Chondrocyte (in vitro differentiated cells): Measurements from ENCODE around the gene GPRC5D. TPM values are rescaled to one million over a fixed set of nuclear protein-coding genes. Genes with fewer than 3 reads are reported as not detected.

Source experiments
- DNase-seq: peaks from one replicate; pipeline ENCODE4 v3.0.0; 2021; ENCODE audit warnings: mixed read lengths, low spot score
- H3K27ac Mint-ChIP-seq: one replicate; pipeline ENCODE4 v1.8.0; 2021; ENCODE audit warnings: mild to moderate bottlenecking, moderate library complexity, mixed read lengths; ENCODE audit not compliant: unreplicated experiment
- H3K27me3 Mint-ChIP-seq: 2 replicates; pipeline ENCODE4 v1.8.0; 2021; ENCODE audit warnings: low read depth, mixed read lengths
- H3K36me3 Mint-ChIP-seq: 2 replicates; pipeline ENCODE4 v1.8.0; 2021; ENCODE audit warnings: low read depth, mixed read lengths
- H3K4me1 Mint-ChIP-seq: 2 replicates; pipeline ENCODE4 v1.8.0; 2021; ENCODE audit warnings: low read depth, mild to moderate bottlenecking, mixed read lengths
- H3K4me3 Mint-ChIP-seq: one replicate; pipeline ENCODE4 v1.8.0; 2021; ENCODE audit warnings: mild to moderate bottlenecking, moderate library complexity, mixed read lengths; ENCODE audit not compliant: unreplicated experiment
- H3K9me3 Mint-ChIP-seq: 2 replicates; pipeline ENCODE4 v1.8.0; 2021; ENCODE audit warnings: low read depth, mixed read lengths
- total RNA-seq: library from RNA; stranded (reverse); gene quantifications from 3 replicates; pipeline ENCODE4 v1.2.1, GENCODE V29; 2021
- TF ChIP-seq, protein P1 (sequence below): fragments of 200-600 bp; sonication (generic); IDR thresholded peaks from 2 replicates; pipeline ENCODE4 v1.5.0; 2021; ENCODE audit warnings: antibody characterized with exemption, mild to moderate bottlenecking, moderate library complexity

Gene GPRC5D
- total RNA-seq, 1 donor from 2014 or later: not detected

DNA sequence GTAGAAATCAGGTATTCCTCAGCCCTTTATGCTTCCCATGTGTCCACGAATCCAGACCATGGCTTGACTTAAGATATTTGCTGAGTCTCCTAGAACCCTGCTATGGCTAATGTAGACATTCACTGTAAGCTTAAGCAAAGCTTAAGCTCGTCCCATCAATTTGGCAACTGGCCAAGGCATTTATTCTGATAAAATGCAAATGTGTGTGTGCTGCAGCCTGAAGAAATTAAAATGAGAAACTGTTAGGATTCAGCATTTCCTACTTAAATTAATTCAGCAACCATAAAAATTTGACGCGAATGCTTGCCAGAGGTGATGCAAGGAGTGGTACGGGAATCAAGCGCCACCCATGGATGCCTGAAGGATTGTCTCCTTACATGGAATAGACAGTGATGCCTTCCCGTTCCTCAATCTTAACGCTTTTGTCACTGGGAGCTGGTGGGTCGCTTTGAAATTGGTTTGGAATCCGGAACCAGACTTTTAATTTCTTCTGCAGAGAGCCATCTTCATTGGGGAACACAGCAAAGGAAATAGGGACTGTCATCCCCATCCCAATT lies 34.9 kb upstream of the GPRC5D start:
- TF ChIP-seq, protein P1, sequence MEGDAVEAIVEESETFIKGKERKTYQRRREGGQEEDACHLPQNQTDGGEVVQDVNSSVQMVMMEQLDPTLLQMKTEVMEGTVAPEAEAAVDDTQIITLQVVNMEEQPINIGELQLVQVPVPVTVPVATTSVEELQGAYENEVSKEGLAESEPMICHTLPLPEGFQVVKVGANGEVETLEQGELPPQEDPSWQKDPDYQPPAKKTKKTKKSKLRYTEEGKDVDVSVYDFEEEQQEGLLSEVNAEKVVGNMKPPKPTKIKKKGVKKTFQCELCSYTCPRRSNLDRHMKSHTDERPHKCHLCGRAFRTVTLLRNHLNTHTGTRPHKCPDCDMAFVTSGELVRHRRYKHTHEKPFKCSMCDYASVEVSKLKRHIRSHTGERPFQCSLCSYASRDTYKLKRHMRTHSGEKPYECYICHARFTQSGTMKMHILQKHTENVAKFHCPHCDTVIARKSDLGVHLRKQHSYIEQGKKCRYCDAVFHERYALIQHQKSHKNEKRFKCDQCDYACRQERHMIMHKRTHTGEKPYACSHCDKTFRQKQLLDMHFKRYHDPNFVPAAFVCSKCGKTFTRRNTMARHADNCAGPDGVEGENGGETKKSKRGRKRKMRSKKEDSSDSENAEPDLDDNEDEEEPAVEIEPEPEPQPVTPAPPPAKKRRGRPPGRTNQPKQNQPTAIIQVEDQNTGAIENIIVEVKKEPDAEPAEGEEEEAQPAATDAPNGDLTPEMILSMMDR: no peak
- H3K27me3 Mint-ChIP-seq: no peaks in the 10 kb centered on the region
- no peaks in the 10 kb centered on the region for H3K9me3 Mint-ChIP-seq
- peaks cover 17% of the 10 kb centered on the region for H3K36me3 Mint-ChIP-seq
- H3K4me3 Mint-ChIP-seq: no peak overlapping the region
- H3K27ac Mint-ChIP-seq: no peak overlapping the region
- H3K4me1 Mint-ChIP-seq: peaks cover 20% of the 10 kb centered on the region
- DNase-seq: no peak

DNA sequence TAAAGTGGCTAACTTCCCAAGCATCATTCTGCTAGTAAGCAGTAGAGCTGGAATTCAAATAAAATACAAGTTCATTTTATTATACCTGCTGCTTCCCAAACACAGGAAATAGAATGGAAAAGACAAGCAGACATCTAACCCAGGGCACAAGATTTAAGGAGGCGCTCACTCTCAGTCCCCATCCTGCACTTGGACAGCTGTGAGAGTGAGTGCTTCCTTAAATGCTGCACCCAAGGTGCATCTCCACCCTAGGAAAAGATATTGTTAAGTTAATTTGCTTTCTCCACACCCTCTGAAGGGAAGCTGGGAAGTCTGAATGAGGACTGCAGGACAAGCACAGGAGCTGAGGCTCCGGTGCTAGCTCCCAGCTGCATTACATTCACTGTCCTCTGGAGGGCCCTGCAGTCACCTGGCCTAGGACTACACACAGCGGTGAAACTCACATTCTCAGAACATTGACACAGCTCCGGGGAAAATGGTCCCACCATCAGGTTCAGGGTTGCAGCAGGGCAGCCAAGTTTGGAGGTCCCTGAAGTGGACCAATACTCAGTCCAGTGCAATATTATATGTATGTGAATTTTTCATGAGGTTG lies 33.9 kb upstream of the GPRC5D start:
- TF ChIP-seq, protein P1: peak; percentile 71
- Mint-ChIP-seq H3K4me1 (peaks cover 10% of the 10 kb centered on the region), H3K4me3 (no peak overlapping the region), H3K9me3 (no peaks in the 10 kb centered on the region), H3K36me3 (peaks cover 17% of the 10 kb centered on the region), H3K27ac (no peak overlapping the region), H3K27me3 (no peaks in the 10 kb centered on the region)
- DNase-seq: no peak

DNA sequence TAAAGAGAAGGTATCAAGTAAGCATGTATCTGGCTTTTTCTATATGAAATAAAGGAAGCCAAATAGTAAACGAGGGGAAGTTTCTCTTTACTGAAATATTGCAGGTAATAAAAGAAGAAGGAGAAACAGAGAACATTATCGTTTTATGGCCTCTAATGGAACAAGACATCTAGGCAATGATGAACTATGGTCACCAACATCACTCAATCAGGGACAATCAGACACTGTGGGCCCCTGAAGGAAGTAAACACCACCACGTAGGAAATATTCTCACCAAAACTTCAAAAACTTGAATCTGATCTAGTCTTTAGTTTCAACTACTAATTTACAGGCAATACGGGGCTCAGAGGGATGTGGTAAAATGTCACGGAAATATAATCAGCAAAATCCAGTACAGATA lies 32.2 kb upstream of the GPRC5D start:
- TF ChIP-seq, protein P1: no peak
- Mint-ChIP-seq H3K36me3 (peaks cover 14% of the 10 kb centered on the region), H3K9me3 (no peaks in the 10 kb centered on the region), H3K4me3 (no peak overlapping the region), H3K4me1 (peaks cover 6% of the 10 kb centered on the region), H3K27ac (no peak overlapping the region), H3K27me3 (no peaks in the 10 kb centered on the region)
- DNase-seq: no peak

DNA sequence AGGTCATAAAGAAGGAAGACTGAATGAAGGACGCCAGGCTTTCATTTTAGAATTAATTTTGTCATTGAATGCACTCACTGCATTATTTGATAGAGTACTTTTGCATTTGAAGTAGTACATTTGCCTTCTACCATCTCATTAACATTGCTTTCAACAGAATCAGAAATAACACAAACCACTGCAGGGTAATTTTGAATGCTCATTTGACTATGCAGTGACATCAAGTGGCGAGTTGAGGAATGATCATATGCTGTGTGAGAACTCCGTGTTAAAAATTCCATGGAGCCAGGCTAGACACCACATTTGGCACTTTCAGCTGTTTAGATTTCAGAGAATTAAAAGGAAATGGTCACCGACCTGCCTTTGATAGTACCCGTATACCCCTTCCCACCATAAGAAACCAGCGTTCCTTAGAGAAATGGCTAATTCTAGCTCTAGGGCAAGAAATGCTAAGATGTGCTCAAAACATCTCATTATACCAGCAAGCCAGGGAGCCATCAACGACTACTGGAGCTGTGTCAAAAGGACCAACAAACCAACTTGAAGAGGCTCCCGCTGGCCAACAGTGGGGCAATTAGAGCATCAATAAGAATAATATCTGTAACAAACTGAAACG lies 31.6 kb upstream of the GPRC5D start:
- peaks cover 6% of the 10 kb centered on the region for H3K4me1 Mint-ChIP-seq
- H3K9me3 Mint-ChIP-seq: no peaks in the 10 kb centered on the region
- H3K4me3 Mint-ChIP-seq: no peak overlapping the region
- peaks cover 12% of the 10 kb centered on the region for H3K36me3 Mint-ChIP-seq
- TF ChIP-seq, protein P1: peak; percentile 87
- no peaks in the 10 kb centered on the region for H3K27me3 Mint-ChIP-seq
- H3K27ac Mint-ChIP-seq: peak overlapping the region; percentile 32
- DNase-seq: no peak

DNA sequence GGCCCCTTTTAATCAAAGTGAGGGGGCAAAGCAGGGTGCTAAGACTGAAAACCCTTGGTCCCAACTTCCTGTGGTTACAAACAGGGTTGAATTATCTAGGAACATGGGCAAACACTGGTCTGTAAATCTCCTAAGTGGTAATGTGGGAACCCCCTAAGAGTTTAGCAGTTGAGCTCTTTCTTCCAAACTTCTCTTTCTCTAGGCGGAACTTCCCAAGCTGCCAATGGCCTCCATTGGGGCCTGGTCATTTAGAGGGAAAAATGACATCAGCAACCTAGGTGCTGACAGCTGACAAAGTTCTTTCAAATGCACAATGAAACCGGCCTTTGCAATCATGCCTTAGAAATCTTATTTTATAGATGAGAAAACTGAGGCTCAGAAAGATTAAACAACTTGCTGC lies 30.4 kb upstream of the GPRC5D start:
- H3K27me3 Mint-ChIP-seq: no peaks in the 10 kb centered on the region
- H3K36me3 Mint-ChIP-seq: peaks cover 13% of the 10 kb centered on the region
- no peak overlapping the region for H3K4me3 Mint-ChIP-seq
- H3K27ac Mint-ChIP-seq: no peak overlapping the region
- no peaks in the 10 kb centered on the region for H3K9me3 Mint-ChIP-seq
- no peak for DNase-seq
- H3K4me1 Mint-ChIP-seq: peaks cover 11% of the 10 kb centered on the region
- TF ChIP-seq, protein P1: no peak
